ENCODE results near the gene CNGB1. TPM values are rescaled to one million over a fixed set of nuclear protein-coding genes. Genes with fewer than 3 reads are reported as not detected.
"Not testable (repeated sequence)": the region's sequence is repeated elsewhere in the genome, so short reads cannot be mapped to it uniquely, and the experiment has no call there.

Gene CNGB1
- total and polyA plus RNA-seq, 2 donors (not counting 1 experiment from before 2014, with no cell fraction given), result not detected

DNA sequence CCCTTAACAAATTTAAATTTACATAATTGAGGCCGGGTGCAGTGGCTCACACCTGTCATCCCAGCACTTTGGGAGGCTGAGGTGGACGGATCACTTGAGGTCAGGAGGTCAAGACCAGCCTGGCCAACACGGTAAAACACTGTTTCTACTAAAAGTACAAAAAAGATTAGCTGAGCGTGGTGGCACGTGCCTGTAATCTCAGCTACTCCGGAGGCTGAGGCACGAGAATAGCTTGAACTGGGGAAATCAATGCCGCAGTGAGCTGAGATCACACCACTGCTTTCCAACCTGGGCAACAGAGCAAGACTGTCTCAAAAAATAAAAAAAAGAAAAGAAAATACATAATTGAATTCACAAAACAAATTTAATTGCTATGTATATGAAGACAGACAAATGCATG, 112.3 kb downstream of the CNGB1 start:
- H3K4me1 ChIP-seq (ENCODE audit: control insufficient read depth, extremely low read depth, insufficient read depth, low read length), result no peaks in the 10 kb centered on the region
- DNase-seq (ENCODE audit: low read depth in 2 of 2), result no peak
- no peaks in the 10 kb centered on the region for H3K79me2 ChIP-seq (ENCODE audit: control insufficient read depth, insufficient read depth, low read length)
- no peak overlapping the region for H2AFZ ChIP-seq (ENCODE audit: low read length)
- H4K20me1 ChIP-seq (ENCODE audit: control insufficient read depth, extremely low read depth, insufficient read depth, low read length), result no peaks in the 10 kb centered on the region
- no peak overlapping the region for H3K4me2 ChIP-seq (ENCODE audit: extremely low read depth, insufficient read depth, low read length)
- H3K27me3 ChIP-seq (ENCODE audit: control insufficient read depth, insufficient read depth, low read length), result peaks cover 5% of the 10 kb centered on the region
- TF ChIP-seq, protein P1, sequence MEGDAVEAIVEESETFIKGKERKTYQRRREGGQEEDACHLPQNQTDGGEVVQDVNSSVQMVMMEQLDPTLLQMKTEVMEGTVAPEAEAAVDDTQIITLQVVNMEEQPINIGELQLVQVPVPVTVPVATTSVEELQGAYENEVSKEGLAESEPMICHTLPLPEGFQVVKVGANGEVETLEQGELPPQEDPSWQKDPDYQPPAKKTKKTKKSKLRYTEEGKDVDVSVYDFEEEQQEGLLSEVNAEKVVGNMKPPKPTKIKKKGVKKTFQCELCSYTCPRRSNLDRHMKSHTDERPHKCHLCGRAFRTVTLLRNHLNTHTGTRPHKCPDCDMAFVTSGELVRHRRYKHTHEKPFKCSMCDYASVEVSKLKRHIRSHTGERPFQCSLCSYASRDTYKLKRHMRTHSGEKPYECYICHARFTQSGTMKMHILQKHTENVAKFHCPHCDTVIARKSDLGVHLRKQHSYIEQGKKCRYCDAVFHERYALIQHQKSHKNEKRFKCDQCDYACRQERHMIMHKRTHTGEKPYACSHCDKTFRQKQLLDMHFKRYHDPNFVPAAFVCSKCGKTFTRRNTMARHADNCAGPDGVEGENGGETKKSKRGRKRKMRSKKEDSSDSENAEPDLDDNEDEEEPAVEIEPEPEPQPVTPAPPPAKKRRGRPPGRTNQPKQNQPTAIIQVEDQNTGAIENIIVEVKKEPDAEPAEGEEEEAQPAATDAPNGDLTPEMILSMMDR (conservative IDR thresholded peaks at IDR 0.05 in 1 of 2, IDR thresholded peaks at IDR 0.05 in 1 of 2; ENCODE audit: low read depth in 1 of 2, low read length in 2 of 2), result no peak
- no peak for TF ChIP-seq EZH2 (IDR thresholded peaks at IDR 0.05; ENCODE audit: low read length, missing control alignments)
- no peaks in the 10 kb centered on the region for H3K36me3 ChIP-seq (ENCODE audit: control insufficient read depth, insufficient read depth, low read length)
- no peak overlapping the region for H3K4me3 ChIP-seq (replicated peaks in 1 of 4; ENCODE audit: control extremely low read depth in 1 of 4, insufficient read depth in 1 of 4, low read depth in 3 of 4, low read length in 4 of 4)
- no peak overlapping the region for H3K9ac ChIP-seq (ENCODE audit: insufficient read depth, low read length)
- H3K9me3 ChIP-seq (ENCODE audit: control insufficient read depth, insufficient read depth, low read depth, low read length), result no peaks in the 10 kb centered on the region
- H3K27ac ChIP-seq (ENCODE audit: insufficient read depth, low read length), result no peak overlapping the region

GRCh38 chr16:57857991-57858390, 112.9 kb downstream of the CNGB1 start:
- not testable (repeated sequence) for DNase-seq (ENCODE audit: low read depth in 2 of 2); H2AFZ ChIP-seq (ENCODE audit: low read length); H3K4me2 ChIP-seq (ENCODE audit: extremely low read depth, insufficient read depth, low read length)

DNA sequence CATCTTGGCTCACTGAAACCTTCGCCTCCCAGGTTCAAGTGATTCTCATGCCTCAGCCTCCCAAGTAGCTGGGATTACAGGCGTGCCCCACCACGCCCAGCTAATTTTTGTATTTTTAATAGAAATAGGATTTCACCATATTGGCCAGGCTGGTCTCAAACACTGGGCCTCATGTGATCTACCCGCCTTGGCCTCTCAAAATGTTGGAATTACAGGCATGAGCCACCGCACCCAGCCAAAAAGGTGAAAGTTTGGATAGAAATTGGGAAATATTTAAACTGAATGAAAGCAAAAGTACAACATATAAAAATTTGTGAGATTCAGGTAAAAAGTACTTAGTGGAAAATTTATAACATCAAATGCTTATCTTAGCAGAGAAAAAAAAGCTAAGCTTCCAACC, 115.7 kb downstream of the CNGB1 start:
- no peak overlapping the region for H3K4me2 ChIP-seq (ENCODE audit: extremely low read depth, insufficient read depth, low read length)
- H3K4me3 ChIP-seq (replicated peaks in 1 of 4; ENCODE audit: control extremely low read depth in 1 of 4, insufficient read depth in 1 of 4, low read depth in 3 of 4, low read length in 4 of 4), result no peak overlapping the region
- no peaks in the 10 kb centered on the region for H3K9me3 ChIP-seq (ENCODE audit: control insufficient read depth, insufficient read depth, low read depth, low read length)
- H3K27me3 ChIP-seq (ENCODE audit: control insufficient read depth, insufficient read depth, low read length), result peaks cover 5% of the 10 kb centered on the region
- H3K9ac ChIP-seq (ENCODE audit: insufficient read depth, low read length), result no peak overlapping the region
- no peak overlapping the region for H2AFZ ChIP-seq (ENCODE audit: low read length)
- no peaks in the 10 kb centered on the region for H3K36me3 ChIP-seq (ENCODE audit: control insufficient read depth, insufficient read depth, low read length)
- DNase-seq (ENCODE audit: low read depth in 2 of 2), result no peak
- no peaks in the 10 kb centered on the region for H3K79me2 ChIP-seq (ENCODE audit: control insufficient read depth, insufficient read depth, low read length)
- no peaks in the 10 kb centered on the region for H3K4me1 ChIP-seq (ENCODE audit: control insufficient read depth, extremely low read depth, insufficient read depth, low read length)
- H4K20me1 ChIP-seq (ENCODE audit: control insufficient read depth, extremely low read depth, insufficient read depth, low read length), result no peaks in the 10 kb centered on the region
- TF ChIP-seq, protein P1 (conservative IDR thresholded peaks at IDR 0.05 in 1 of 2, IDR thresholded peaks at IDR 0.05 in 1 of 2; ENCODE audit: low read depth in 1 of 2, low read length in 2 of 2), result no peak
- TF ChIP-seq EZH2 (IDR thresholded peaks at IDR 0.05; ENCODE audit: low read length, missing control alignments), result no peak
- no peak overlapping the region for H3K27ac ChIP-seq (ENCODE audit: insufficient read depth, low read length)

More at GRCh38 chr16:57857991-57858390, 112.9 kb downstream of the CNGB1 start:
- H3K9ac ChIP-seq (ENCODE audit: insufficient read depth, low read length); H3K27ac ChIP-seq (ENCODE audit: insufficient read depth, low read length); H3K4me3 ChIP-seq (replicated peaks in 1 of 4; ENCODE audit: control extremely low read depth in 1 of 4, insufficient read depth in 1 of 4, low read depth in 3 of 4, low read length in 4 of 4); H3K4me1 ChIP-seq (ENCODE audit: control insufficient read depth, extremely low read depth, insufficient read depth, low read length); H4K20me1 ChIP-seq (ENCODE audit: control insufficient read depth, extremely low read depth, insufficient read depth, low read length); H3K9me3 ChIP-seq (ENCODE audit: control insufficient read depth, insufficient read depth, low read depth, low read length); H3K27me3 ChIP-seq (ENCODE audit: control insufficient read depth, insufficient read depth, low read length); H3K36me3 ChIP-seq (ENCODE audit: control insufficient read depth, insufficient read depth, low read length); H3K79me2 ChIP-seq (ENCODE audit: control insufficient read depth, insufficient read depth, low read length): not testable (repeated sequence)

Data from fibroblast of lung (primary cell).